Measurements from ENCODE around the gene FOXK2.

FOXK2 gene

DNA sequence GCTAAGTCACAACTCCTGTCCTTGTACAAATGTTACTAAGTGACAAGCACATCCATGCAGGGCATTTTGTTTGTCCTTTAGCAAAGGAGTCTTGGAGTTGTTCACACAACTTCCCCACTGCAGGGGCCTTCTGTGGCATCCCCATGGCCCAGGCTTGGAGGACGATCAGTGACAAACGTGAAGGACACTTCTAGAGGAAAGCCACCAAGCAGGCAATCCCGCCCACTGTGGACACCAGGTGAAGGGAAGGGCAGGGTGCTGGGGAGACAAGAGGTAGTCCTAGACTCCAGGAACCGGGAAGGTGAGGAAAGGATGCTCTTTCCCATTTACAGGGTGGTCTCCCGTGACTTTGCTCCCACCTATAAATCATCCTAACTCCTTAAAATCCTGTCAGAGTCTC, 124.6 kb downstream of the FOXK2 start:
- DNase-seq (ENCODE audit: low read depth) = no peak

DNA sequence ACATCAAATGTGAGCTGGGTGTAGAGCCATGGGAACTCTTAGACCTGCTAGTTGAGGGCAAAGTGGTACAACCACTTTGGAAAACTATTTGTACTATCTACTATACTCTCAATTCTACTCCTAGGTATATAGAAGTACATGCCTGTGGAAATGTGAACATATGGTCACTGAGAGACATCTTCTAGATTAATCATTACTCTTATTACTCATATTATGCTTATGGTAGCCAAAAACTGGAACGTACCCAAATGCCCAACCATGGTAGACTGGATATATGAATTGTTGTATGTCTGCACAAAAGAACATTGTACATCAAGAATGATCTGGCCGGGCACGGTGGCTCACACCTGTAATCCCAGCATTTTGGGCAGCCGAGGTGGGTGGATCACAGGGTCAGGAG, 126.0 kb downstream of the FOXK2 start:
- no peak for DNase-seq (ENCODE audit: low read depth)

DNA sequence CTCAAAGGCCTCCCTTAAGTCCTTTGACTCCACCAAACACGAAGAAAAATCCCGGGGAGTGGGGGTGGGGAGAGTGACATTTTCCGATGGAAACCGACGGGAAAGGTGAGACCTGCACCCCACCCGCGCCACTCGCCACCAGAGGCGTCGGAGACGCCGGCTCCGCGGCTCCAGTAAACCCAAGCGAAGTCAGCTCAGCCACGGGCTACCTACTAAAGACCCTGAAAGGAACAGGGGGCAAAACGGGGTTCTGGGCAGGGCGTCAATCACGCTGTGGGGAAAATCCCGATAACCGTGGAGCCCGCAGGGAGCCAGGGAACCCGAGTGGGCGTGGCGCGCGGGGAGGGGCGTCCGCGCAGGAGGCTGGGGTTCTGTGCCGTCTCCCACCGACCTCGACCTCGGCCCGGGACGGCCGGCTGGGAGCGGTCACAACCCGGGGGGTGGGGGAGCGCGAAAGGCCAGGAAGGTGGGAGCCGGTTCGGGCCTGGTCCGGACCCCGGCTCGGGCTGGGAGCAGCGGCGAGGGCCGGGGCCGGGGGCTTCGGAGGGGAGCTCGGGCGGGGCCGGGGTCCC, 128.1 kb downstream of the FOXK2 start:
- DNase-seq (ENCODE audit: low read depth) = no peak

DNA sequence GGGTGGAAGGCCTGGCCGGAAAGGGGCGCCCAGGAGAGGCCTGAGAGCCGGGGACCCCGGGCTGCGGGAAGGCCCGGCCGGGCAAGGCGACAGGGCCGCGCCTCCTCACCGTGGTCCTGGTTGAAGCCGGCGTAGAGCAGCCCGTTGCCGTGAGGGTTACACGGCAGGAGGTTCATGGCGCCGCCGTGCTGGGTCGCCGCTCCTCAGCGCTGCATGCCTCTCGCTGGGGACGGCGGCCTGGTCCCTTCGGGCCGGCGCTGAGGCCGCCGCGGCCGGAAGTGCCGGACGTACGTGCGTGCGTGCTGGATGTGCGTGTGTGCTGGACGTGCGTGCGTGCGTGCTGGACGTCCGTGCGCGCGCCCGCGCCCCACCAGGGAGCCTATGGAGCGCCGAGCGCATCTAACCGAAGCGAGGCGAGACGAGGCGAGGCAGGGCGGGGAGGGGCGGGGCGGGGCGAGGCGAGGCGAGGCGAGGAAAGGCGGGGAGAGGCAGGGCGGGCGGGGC, 128.7 kb downstream of the FOXK2 start, which contains the start of gene WDR45B:
Gene WDR45B, minus strand, starts transcription at position 280 of the 504 bp plus-strand sequence. Its CDS starts 104 bp downstream, at position 176.
- DNase-seq (ENCODE audit: low read depth) = peak; percentile 64

DNA sequence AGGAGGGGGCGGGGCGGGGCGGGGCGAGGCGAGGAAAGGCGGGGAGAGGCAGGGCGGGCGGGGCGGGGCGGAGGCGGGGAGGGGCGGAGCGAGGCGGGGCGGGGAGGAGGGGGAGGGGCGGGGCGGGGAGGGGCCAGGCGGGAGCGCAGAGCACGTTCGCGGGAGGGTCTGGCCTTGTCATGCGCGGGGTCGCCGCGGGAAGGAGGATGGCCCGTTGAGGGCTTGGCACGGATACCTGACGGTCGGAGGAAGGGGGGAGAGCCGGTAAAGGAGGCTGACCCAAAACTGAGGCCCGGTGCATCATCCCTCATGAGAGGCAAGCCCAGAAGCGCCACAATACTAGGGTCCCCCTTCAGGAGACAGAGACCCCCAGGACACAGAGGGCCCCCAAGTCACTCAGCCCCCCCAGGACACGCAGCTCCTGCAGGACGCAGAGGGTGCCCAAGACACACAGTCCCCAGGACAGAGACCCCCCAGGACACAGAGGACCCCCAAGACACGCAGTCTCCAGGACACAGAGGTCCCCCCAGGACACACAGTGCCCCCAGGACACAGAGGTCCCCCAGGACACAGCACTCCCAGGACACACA, 129.3 kb downstream of the FOXK2 start:
- DNase-seq (ENCODE audit: low read depth) = no peak

DNA sequence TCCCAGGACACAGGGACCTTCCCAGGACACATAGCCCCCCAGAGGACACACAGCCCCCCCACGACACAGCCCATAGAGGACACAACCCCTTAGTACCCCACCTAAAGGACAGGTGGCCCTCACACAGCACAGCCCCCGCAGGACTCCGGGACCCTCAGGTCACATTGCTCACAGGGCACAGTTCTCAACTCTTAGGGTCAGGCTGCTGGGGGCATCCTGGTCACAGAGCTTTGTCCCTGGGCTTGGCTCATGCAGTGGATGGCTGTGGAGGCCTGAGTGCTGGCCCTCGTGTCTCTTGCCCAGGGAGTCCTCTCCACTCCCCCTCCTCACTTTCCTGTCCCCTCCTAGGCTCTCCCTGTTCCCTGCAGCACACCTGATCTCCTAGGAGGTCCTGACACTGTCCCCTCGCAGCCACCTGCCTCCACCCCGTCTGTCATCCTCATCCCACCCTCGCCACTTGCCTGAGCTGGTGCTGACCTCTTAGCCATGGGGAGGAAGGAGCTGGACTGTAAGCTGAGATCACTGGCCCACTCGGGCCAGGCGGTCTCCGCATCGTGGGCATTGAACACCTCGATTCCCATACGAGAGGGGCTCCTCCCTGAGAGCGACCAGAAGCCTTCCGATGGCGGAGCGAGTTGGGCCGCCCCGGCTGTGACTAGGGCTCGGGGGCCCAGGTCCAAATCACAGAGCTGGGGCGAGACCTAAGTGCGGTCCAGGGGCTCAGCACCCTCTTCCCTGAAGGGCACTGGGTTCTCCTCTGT, 130.1 kb downstream of the FOXK2 start:
- no peak for DNase-seq (ENCODE audit: low read depth)

DNA sequence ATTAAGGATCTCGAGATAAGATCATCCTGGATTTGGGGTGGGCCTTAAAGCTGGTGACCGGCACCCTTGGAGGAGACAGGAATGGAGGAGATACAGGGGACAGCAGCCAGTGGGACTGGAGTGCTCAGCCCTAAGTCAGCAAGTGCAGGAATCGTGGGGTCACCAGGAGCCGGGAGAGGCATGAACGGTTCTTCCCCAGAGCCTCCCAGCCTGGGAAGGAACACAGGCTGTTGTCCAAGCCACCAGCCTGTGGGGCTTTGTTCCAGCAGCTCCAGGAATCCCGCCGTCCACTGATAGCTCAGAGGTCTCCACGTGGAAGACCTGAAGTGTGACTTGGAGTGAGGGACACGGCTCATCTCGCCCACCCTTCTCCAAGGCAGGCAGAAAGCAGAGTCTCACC, 131.2 kb downstream of the FOXK2 start:
- no peak for DNase-seq (ENCODE audit: low read depth)

DNA sequence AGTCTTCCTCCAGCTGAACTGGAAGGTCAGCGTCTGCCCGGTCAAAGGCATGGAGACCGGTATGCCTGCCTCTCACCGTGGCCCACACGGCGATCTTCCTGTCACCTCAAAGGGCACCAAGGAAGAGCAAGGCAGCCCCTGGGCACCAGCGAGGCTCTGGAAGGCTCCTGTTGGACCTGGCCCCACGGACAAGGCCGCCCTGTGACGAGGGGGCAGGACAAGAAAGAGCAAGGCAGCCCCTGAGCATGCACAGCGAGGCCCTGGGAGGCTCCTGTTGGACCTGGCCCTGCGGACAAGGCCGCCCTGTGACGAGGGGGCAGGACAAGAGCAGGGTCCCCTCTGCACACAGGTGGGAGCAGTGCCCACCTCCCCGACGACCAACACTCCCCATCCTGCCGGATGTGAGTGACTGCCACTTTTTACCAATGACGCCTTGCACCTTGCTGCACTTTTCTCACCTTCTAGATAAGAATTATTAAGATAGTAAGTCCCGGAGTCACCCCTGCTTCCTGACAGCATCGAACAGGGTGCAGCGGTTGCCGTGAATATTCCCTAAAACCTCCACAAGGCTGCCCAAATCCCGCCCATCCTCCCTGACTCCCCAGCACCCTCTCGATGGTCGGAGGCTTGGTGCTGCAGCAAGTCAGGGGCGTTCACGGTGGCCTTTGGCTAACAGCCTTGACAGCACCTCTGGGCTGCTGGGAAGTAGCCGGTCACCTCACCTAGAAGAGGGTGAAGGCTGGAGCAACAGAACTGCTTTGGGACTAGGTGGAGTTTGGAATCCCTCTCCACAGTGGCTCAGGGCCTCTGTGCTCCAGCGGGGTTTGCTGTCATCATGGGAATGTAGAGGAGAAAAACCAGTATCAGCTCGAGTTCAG, 134.4 kb downstream of the FOXK2 start:
- DNase-seq (ENCODE audit: low read depth) = no peak

All from stimulated activated CD8-positive, alpha-beta memory T cell treated with anti-CD3 and anti-CD28 coated beads, Interleukin-15, amount 100 ng/mL, for 1 hour (primary cell).